GM21515 (cell line): ENCODE data around the gene COL4A6.

ENCODE experiments used
- ATAC-seq: cut with Tn5 transposase; IDR thresholded peaks from one replicate; pipeline ENCODE4 v1.9.1; 2021; ENCODE audit not compliant: unreplicated experiment

The COL4A6 gene

GRCh38 chrX:108163333-108164082 is 274.7 kb downstream of the COL4A6 start:
- no peak for ATAC-seq

GRCh38 chrX:108162265-108162664 is 276.0 kb downstream of the COL4A6 start:
- ATAC-seq: no peak

GRCh38 chrX:108160309-108160708 is 277.9 kb downstream of the COL4A6 start:
- ATAC-seq: no peak

- no peak for ATAC-seq
Measured at GRCh38 chrX:108159028-108159670, 279.1 kb downstream of the COL4A6 start.

GRCh38 chrX:108157628-108158027 is 280.6 kb downstream of the COL4A6 start:
- ATAC-seq: no peak

- ATAC-seq: no peak
Measured at GRCh38 chrX:108156934-108157466, 281.2 kb downstream of the COL4A6 start.

GRCh38 chrX:108156082-108156481 is 282.1 kb downstream of the COL4A6 start:
- ATAC-seq: no peak

GRCh38 chrX:108148524-108148923 is 289.7 kb downstream of the COL4A6 start:
- peak; percentile 92 for ATAC-seq

GRCh38 chrX:108138814-108139702 is 299.2 kb downstream of the COL4A6 start:
- ATAC-seq: no peak

- ATAC-seq: no peak
Measured at GRCh38 chrX:108134724-108135123, 303.5 kb downstream of the COL4A6 start.

GRCh38 chrX:108132876-108133275 is 305.3 kb downstream of the COL4A6 start:
- no peak for ATAC-seq

GRCh38 chrX:108132034-108132433 is 306.2 kb downstream of the COL4A6 start:
- ATAC-seq: no peak

GRCh38 chrX:108131471-108131870 is 306.8 kb downstream of the COL4A6 start:
- no peak for ATAC-seq

- ATAC-seq: no peak
Measured at GRCh38 chrX:108130889-108131288, 307.3 kb downstream of the COL4A6 start.

GRCh38 chrX:108127152-108127551 is 311.1 kb downstream of the COL4A6 start:
- ATAC-seq: no peak

- no peak for ATAC-seq
Measured at GRCh38 chrX:108126661-108127060, 311.6 kb downstream of the COL4A6 start.

GRCh38 chrX:108123591-108124366 is 314.4 kb downstream of the COL4A6 start:
- ATAC-seq: no peak

- no peak for ATAC-seq
Measured at GRCh38 chrX:108122748-108123147, 315.5 kb downstream of the COL4A6 start.

- ATAC-seq: no peak
Measured at GRCh38 chrX:108121291-108121690, 316.9 kb downstream of the COL4A6 start.

GRCh38 chrX:108117988-108118387 is 320.2 kb downstream of the COL4A6 start:
- no peak for ATAC-seq

GRCh38 chrX:108114541-108114940 is 323.7 kb downstream of the COL4A6 start:
- ATAC-seq: no peak
